H1 (cell line): ENCODE results near the gene DYNC2H1.

Experiments used
- CEBPB ChIP-seq: IDR thresholded peaks from 2 replicates; pipeline ENCODE4 v1.6.1; 2012; ENCODE audit warnings: low read depth, low read length
- CTCF ChIP-seq, 3 experiments: IDR thresholded peaks; 1 replicate in 2 of 3; 2 replicates in 1 of 3; pipeline versions ENCODE4 v1.5.1 to v1.6.1; 2011; ENCODE audit warnings: low read length in 3 of 3, mild to moderate bottlenecking in 3 of 3, inconsistent platforms in 2 of 3, low read depth in 1 of 3, moderate library complexity in 1 of 3; ENCODE audit not compliant: insufficient read depth in 1 of 3; ENCODE audit errors: control extremely low read depth in 1 of 3
- EGR1 ChIP-seq: IDR thresholded peaks from 2 replicates; pipeline ENCODE4 v1.6.1; 2011; ENCODE audit warnings: low read depth, low read length, borderline replicate concordance
- EP300 ChIP-seq, 2 experiments: IDR thresholded peaks; 1 replicate in 1 of 2; 2 replicates in 1 of 2; pipeline ENCODE4 v1.6.1; 2011 to 2012; ENCODE audit warnings: low read depth in 2 of 2, low read length in 2 of 2, mild to moderate bottlenecking in 2 of 2, borderline replicate concordance in 1 of 2, inconsistent platforms in 1 of 2, moderate library complexity in 1 of 2
- EZH2 ChIP-seq: fragments of 200-600 bp; sonication (generic); IDR thresholded peaks from 2 replicates; pipeline ENCODE4 v1.7.1; 2012; ENCODE audit warnings: low read depth, mild to moderate bottlenecking, moderate library complexity, low read length, inconsistent platforms; ENCODE audit not compliant: severe bottlenecking
- GABPA ChIP-seq: IDR thresholded peaks from 2 replicates; pipeline ENCODE4 v1.6.1; 2011; ENCODE audit warnings: mild to moderate bottlenecking, low read length, moderate library complexity, borderline replicate concordance; ENCODE audit not compliant: insufficient read depth
- PHF8 ChIP-seq: fragments of 200-600 bp; sonication (generic); conservative IDR thresholded peaks from 2 replicates; pipeline ENCODE4 v1.7.1; 2012; ENCODE audit warnings: low read depth, mild to moderate bottlenecking, inconsistent platforms, low read length, moderate library complexity
- RAD21 ChIP-seq, 2 experiments: IDR thresholded peaks in 1 of 2; conservative IDR thresholded peaks in 1 of 2; 2 replicates each; pipeline ENCODE4 v1.6.1; 2011; ENCODE audit warnings: low read depth in 2 of 2, low read length in 2 of 2, improper control_type of control experiment in 1 of 2, inconsistent platforms in 1 of 2, mild to moderate bottlenecking in 1 of 2, moderate library complexity in 1 of 2
- ZNF274 ChIP-seq: IDR thresholded peaks from 2 replicates; pipeline ENCODE4 v1.7.0; 2012; ENCODE audit warnings: low read length, borderline replicate concordance; ENCODE audit errors: extremely low read depth

GRCh38 chr11:103284260-103284659 is 175.0 kb downstream of the DYNC2H1 start:
- no peak for TF ChIP-seq CTCF (IDR thresholded peaks at IDR 0.05; ENCODE audit: control extremely low read depth in 1 of 3, insufficient read depth in 1 of 3, low read depth in 1 of 3, low read length in 3 of 3)
- TF ChIP-seq EP300 (IDR thresholded peaks at IDR 0.05; ENCODE audit: borderline replicate concordance in 1 of 2, low read depth in 2 of 2, low read length in 2 of 2): no peak
- TF ChIP-seq EZH2: no peak
- TF ChIP-seq GABPA: no peak
- no peak for TF ChIP-seq PHF8
- TF ChIP-seq CEBPB: no peak
- no peak for TF ChIP-seq ZNF274
- TF ChIP-seq EGR1: no peak
- no peak for TF ChIP-seq RAD21 (IDR thresholded peaks at IDR 0.05 in 1 of 2, conservative IDR thresholded peaks at IDR 0.05 in 1 of 2; ENCODE audit: low read depth in 2 of 2, low read length in 2 of 2)
